BE2C (cell line): ENCODE measurements around the gene PRAMEF17. TPM values are rescaled to one million over a fixed set of nuclear protein-coding genes. Genes with fewer than 3 reads are reported as not detected.
"Not testable (repeated sequence)": the region's sequence is repeated elsewhere in the genome, so short reads cannot be mapped to it uniquely, and the experiment has no call there.

Source experiments
- DNase-seq: peaks from one replicate; pipeline ENCODE4 v3.0.0-alpha.2; 2020
- H3K27me3 ChIP-seq: fragments of 250-450 bp; sonication (Bioruptor Pico); 2 replicates; pipeline ENCODE4 v1.5.1; 2020; ENCODE audit warnings: mild to moderate bottlenecking
- H3K36me3 ChIP-seq: fragments of 250-450 bp; sonication (Bioruptor Pico); 2 replicates; pipeline ENCODE4 v1.5.1; 2020; ENCODE audit warnings: mild to moderate bottlenecking
- H3K4me1 ChIP-seq: fragments of 250-450 bp; sonication (Bioruptor Pico); 2 replicates; pipeline ENCODE4 v1.5.1; 2020
- H3K4me3 ChIP-seq: 2 replicates; pipeline ENCODE4 v1.5.1; 2011; ENCODE audit warnings: low read depth, low read length
- H3K9me3 ChIP-seq: fragments of 250-450 bp; sonication (Bioruptor Pico); 2 replicates; pipeline ENCODE4 v1.5.1; 2020
- CTCF ChIP-seq: IDR thresholded peaks from 2 replicates; pipeline ENCODE4 v1.5.1; 2012; ENCODE audit warnings: mild to moderate bottlenecking, low read depth, low read length
- polyA plus RNA-seq: library from polyadenylated mRNA; unstranded; fragments of >200 nt; gene quantifications from one replicate; pipeline ENCODE4 v1.2.1, GENCODE V29; 2012; ENCODE audit warnings: low read depth, missing spikeins; ENCODE audit not compliant: insufficient read length, insufficient read depth

Gene PRAMEF17
- not detected for polyA plus RNA-seq

- not testable (repeated sequence) for H3K36me3 ChIP-seq, DNase-seq, H3K4me1 ChIP-seq, H3K9me3 ChIP-seq, H3K4me3 ChIP-seq, H3K27me3 ChIP-seq
Measured at GRCh38 chr1:13389332-13389731, at the start of gene PRAMEF17. PRAMEF17 (plus strand) TSS chr1:13389632; CDS start chr1:13389658, 26 bp downstream.

- not testable (repeated sequence) for DNase-seq, H3K36me3 ChIP-seq, H3K4me3 ChIP-seq, H3K4me1 ChIP-seq, H3K27me3 ChIP-seq, H3K9me3 ChIP-seq
Measured at GRCh38 chr1:13342496-13342895, 46.9 kb upstream of the PRAMEF17 start.

GRCh38 chr1:13347034-13347433 lies 42.4 kb upstream of the PRAMEF17 start, which contains the start of gene PRAMEF14:
PRAMEF14 (minus strand) TSS chr1:13347134; CDS start chr1:13345314, 1,820 bp downstream.
- H3K27me3 ChIP-seq, H3K4me3 ChIP-seq, H3K9me3 ChIP-seq, H3K36me3 ChIP-seq, H3K4me1 ChIP-seq, DNase-seq: not testable (repeated sequence)

GRCh38 chr1:13353476-13353875 lies 36.0 kb upstream of the PRAMEF17 start:
- H3K36me3 ChIP-seq, H3K27me3 ChIP-seq, H3K9me3 ChIP-seq, H3K4me3 ChIP-seq, H3K4me1 ChIP-seq, DNase-seq: not testable (repeated sequence)

GRCh38 chr1:13354475-13354874 lies 35.0 kb upstream of the PRAMEF17 start:
- H3K4me3 ChIP-seq, H3K27me3 ChIP-seq: not testable (repeated sequence)

GRCh38 chr1:13356774-13357173 lies 32.7 kb upstream of the PRAMEF17 start:
- H3K36me3 ChIP-seq, H3K27me3 ChIP-seq, H3K4me1 ChIP-seq, H3K9me3 ChIP-seq, H3K4me3 ChIP-seq: not testable (repeated sequence)
- DNase-seq, result peak; percentile 20
- peak; percentile 37 for TF ChIP-seq CTCF

More at GRCh38 chr1:13354475-13354874, 35.0 kb upstream of the PRAMEF17 start:
- not testable (repeated sequence) for H3K4me1 ChIP-seq, DNase-seq, H3K36me3 ChIP-seq, H3K9me3 ChIP-seq

- DNase-seq, H3K4me3 ChIP-seq, H3K4me1 ChIP-seq, H3K9me3 ChIP-seq, H3K27me3 ChIP-seq, H3K36me3 ChIP-seq: not testable (repeated sequence)
Measured at GRCh38 chr1:13362364-13362763, 27.1 kb upstream of the PRAMEF17 start.

- H3K9me3 ChIP-seq, H3K36me3 ChIP-seq, H3K4me1 ChIP-seq, H3K4me3 ChIP-seq, DNase-seq, H3K27me3 ChIP-seq: not testable (repeated sequence)
Measured at GRCh38 chr1:13364928-13365327, 24.5 kb upstream of the PRAMEF17 start.

GRCh38 chr1:13366536-13366935 lies 22.9 kb upstream of the PRAMEF17 start:
- not testable (repeated sequence) for H3K27me3 ChIP-seq, H3K36me3 ChIP-seq, H3K4me1 ChIP-seq, H3K9me3 ChIP-seq, H3K4me3 ChIP-seq, DNase-seq

GRCh38 chr1:13368544-13368943 lies 20.9 kb upstream of the PRAMEF17 start:
- not testable (repeated sequence) for H3K4me3 ChIP-seq, H3K9me3 ChIP-seq, H3K27me3 ChIP-seq, H3K36me3 ChIP-seq, H3K4me1 ChIP-seq
- peak; percentile 8 for DNase-seq

GRCh38 chr1:13378983-13379382 lies 10.4 kb upstream of the PRAMEF17 start:
- H3K4me1 ChIP-seq, H3K27me3 ChIP-seq, DNase-seq, H3K36me3 ChIP-seq, H3K4me3 ChIP-seq, H3K9me3 ChIP-seq: not testable (repeated sequence)

- not testable (repeated sequence) for H3K36me3 ChIP-seq, DNase-seq, H3K27me3 ChIP-seq, H3K9me3 ChIP-seq, H3K4me3 ChIP-seq, H3K4me1 ChIP-seq
Measured at GRCh38 chr1:13380380-13380779, 9.1 kb upstream of the PRAMEF17 start.

- not testable (repeated sequence) for H3K36me3 ChIP-seq, H3K4me1 ChIP-seq, H3K4me3 ChIP-seq, H3K27me3 ChIP-seq, DNase-seq, H3K9me3 ChIP-seq
Measured at GRCh38 chr1:13393004-13393403, 3.6 kb downstream of the PRAMEF17 start.

- H3K4me3 ChIP-seq, H3K9me3 ChIP-seq, H3K27me3 ChIP-seq, H3K36me3 ChIP-seq, H3K4me1 ChIP-seq, DNase-seq: not testable (repeated sequence)
Measured at GRCh38 chr1:13394761-13395160, 5.3 kb downstream of the PRAMEF17 start.

GRCh38 chr1:13395311-13395710 lies 5.9 kb downstream of the PRAMEF17 start:
- H3K4me1 ChIP-seq, H3K27me3 ChIP-seq, H3K4me3 ChIP-seq, DNase-seq, H3K9me3 ChIP-seq, H3K36me3 ChIP-seq: not testable (repeated sequence)
